GM19324 (cell line): ENCODE data around the gene CCDC14.
"Not testable (repeated sequence)": the region's sequence is repeated elsewhere in the genome, so short reads cannot be mapped to it uniquely, and the experiment has no call there.

Source experiments
- ATAC-seq: cut with Tn5 transposase; IDR thresholded peaks from one replicate; pipeline ENCODE4 v1.9.1; 2021; ENCODE audit warnings: mild to moderate bottlenecking, moderate library complexity; ENCODE audit not compliant: unreplicated experiment, low FRiP score

The CCDC14 gene

GRCh38 chr3:123971406-123971805 is 10.4 kb upstream of the CCDC14 start:
- ATAC-seq = no peak

GRCh38 chr3:123967260-123967659 is 6.2 kb upstream of the CCDC14 start:
- not testable (repeated sequence) for ATAC-seq

GRCh38 chr3:123966799-123967198 is 5.8 kb upstream of the CCDC14 start:
- ATAC-seq = not testable (repeated sequence)

- not testable (repeated sequence) for ATAC-seq
These were observed 3.8 kb upstream of the CCDC14 start for GRCh38 chr3:123964793-123965192.

GRCh38 chr3:123961508-123961856 is 453 bp upstream of the CCDC14 start:
- no peak for ATAC-seq

- peak; percentile 78 for ATAC-seq
These were observed 7.3 kb downstream of the CCDC14 start for GRCh38 chr3:123953735-123954134.

GRCh38 chr3:123952844-123953520 is 8.0 kb downstream of the CCDC14 start:
- no peak for ATAC-seq

GRCh38 chr3:123951522-123952447 is 9.2 kb downstream of the CCDC14 start:
- no peak for ATAC-seq

- ATAC-seq = no peak
These were observed 11.4 kb downstream of the CCDC14 start for GRCh38 chr3:123949641-123950040.

GRCh38 chr3:123948449-123948848 is 12.6 kb downstream of the CCDC14 start:
- ATAC-seq = no peak

GRCh38 chr3:123947482-123947881 is 13.5 kb downstream of the CCDC14 start:
- ATAC-seq = no peak

- ATAC-seq = no peak
These were observed 19.5 kb downstream of the CCDC14 start for GRCh38 chr3:123941542-123941941.

- no peak for ATAC-seq
These were observed 19.9 kb downstream of the CCDC14 start for GRCh38 chr3:123941121-123941520.

- no peak for ATAC-seq
These were observed 21.3 kb downstream of the CCDC14 start for GRCh38 chr3:123939706-123940105.

- ATAC-seq = no peak
These were observed 24.6 kb downstream of the CCDC14 start for GRCh38 chr3:123936400-123936799.

- ATAC-seq = no peak
These were observed 25.2 kb downstream of the CCDC14 start for GRCh38 chr3:123935830-123936229.

GRCh38 chr3:123934250-123934649 is 26.8 kb downstream of the CCDC14 start:
- ATAC-seq = no peak

GRCh38 chr3:123930445-123930844 is 30.6 kb downstream of the CCDC14 start:
- ATAC-seq = no peak

- ATAC-seq = no peak
These were observed 31.7 kb downstream of the CCDC14 start for GRCh38 chr3:123929325-123929724.

GRCh38 chr3:123926396-123926795 is 34.6 kb downstream of the CCDC14 start:
- no peak for ATAC-seq

- ATAC-seq = no peak
These were observed 40.2 kb downstream of the CCDC14 start for GRCh38 chr3:123920868-123921267.

GRCh38 chr3:123920383-123920782 is 40.6 kb downstream of the CCDC14 start:
- no peak for ATAC-seq
